H9 (cell line): ENCODE results near the gene NPFFR2. TPM values are rescaled to one million over a fixed set of nuclear protein-coding genes. Genes with fewer than 3 reads are reported as not detected.

Experiments used
- DNase-seq: peaks from one replicate; pipeline ENCODE4 v3.0.0-alpha.2; 2017
- H2AFZ ChIP-seq: one replicate; pipeline ENCODE4 v1.6.1; 2013; ENCODE audit warnings: mild to moderate bottlenecking, low read length, control low read depth, moderate library complexity
- H2AK5ac ChIP-seq: 2 replicates; pipeline ENCODE4 v1.6.1; 2013; ENCODE audit warnings: low read length, control low read depth, mixed read lengths; ENCODE audit not compliant: insufficient read length
- H2BK120ac ChIP-seq: one replicate; pipeline ENCODE4 v1.6.1; 2013; ENCODE audit warnings: low read depth, mild to moderate bottlenecking, low read length, control low read depth, inconsistent platforms; ENCODE audit not compliant: poor library complexity, severe bottlenecking
- H2BK12ac ChIP-seq: 2 replicates; pipeline ENCODE4 v1.6.1; 2013; ENCODE audit warnings: low read length, control low read depth, mixed read lengths, low read depth; ENCODE audit not compliant: insufficient read length
- H2BK15ac ChIP-seq: 2 replicates; pipeline ENCODE4 v1.6.1; 2013; ENCODE audit warnings: low read depth, low read length, control low read depth
- H2BK20ac ChIP-seq: one replicate; pipeline ENCODE4 v1.6.1; 2013; ENCODE audit warnings: low read depth, mild to moderate bottlenecking, low read length, control low read depth, inconsistent platforms; ENCODE audit not compliant: poor library complexity, severe bottlenecking
- H2BK5ac ChIP-seq: 2 replicates; pipeline ENCODE4 v1.6.1; 2013; ENCODE audit warnings: low read length, control low read depth, mixed read lengths; ENCODE audit not compliant: insufficient read length
- H3K14ac ChIP-seq: 2 replicates; pipeline ENCODE4 v1.6.1; 2013; ENCODE audit warnings: low read length, control low read depth; ENCODE audit not compliant: insufficient read depth
- H3K18ac ChIP-seq: 2 replicates; pipeline ENCODE4 v1.6.1; 2013; ENCODE audit warnings: low read depth, mild to moderate bottlenecking, mixed read lengths, low read length, control low read depth; ENCODE audit not compliant: insufficient read length
- H3K23ac ChIP-seq: 2 replicates; pipeline ENCODE4 v1.6.1; 2013; ENCODE audit warnings: low read length, control low read depth, mixed read lengths, low read depth; ENCODE audit not compliant: insufficient read length
- H3K23me2 ChIP-seq: 2 replicates; pipeline ENCODE4 v1.6.1; 2013; ENCODE audit warnings: low read depth, mild to moderate bottlenecking, mixed read lengths, low read length, control low read depth; ENCODE audit not compliant: insufficient read length, poor library complexity, severe bottlenecking
- H3K27ac ChIP-seq: 2 replicates; pipeline ENCODE4 v1.5.1; 2013; ENCODE audit warnings: low read length, control low read depth, mixed read lengths, low read depth; ENCODE audit not compliant: insufficient read length
- H3K27me3 ChIP-seq: 2 replicates; pipeline ENCODE4 v1.6.1; 2013; ENCODE audit warnings: low read length, control low read depth, inconsistent platforms; ENCODE audit not compliant: insufficient read depth
- H3K4ac ChIP-seq: 2 replicates; pipeline ENCODE4 v1.6.1; 2013; ENCODE audit warnings: low read depth, mild to moderate bottlenecking, control low read depth, inconsistent platforms, low read length, moderate library complexity
- H3K4me1 ChIP-seq: 2 replicates; pipeline ENCODE4 v1.6.1; 2013; ENCODE audit warnings: low read length, control low read depth, inconsistent platforms; ENCODE audit not compliant: insufficient read depth
- H3K4me2 ChIP-seq: 2 replicates; pipeline ENCODE4 v1.6.1; 2013; ENCODE audit warnings: low read length, control low read depth, mixed read lengths; ENCODE audit not compliant: insufficient read length, insufficient read depth
- H3K56ac ChIP-seq: 2 replicates; pipeline ENCODE4 v1.6.1; 2013; ENCODE audit warnings: low read depth, mild to moderate bottlenecking, mixed read lengths, low read length, control low read depth; ENCODE audit not compliant: insufficient read length
- H3K79me1 ChIP-seq: 2 replicates; pipeline ENCODE4 v1.6.1; 2013; ENCODE audit warnings: low read depth, mild to moderate bottlenecking, moderate library complexity, low read length, control low read depth, inconsistent platforms; ENCODE audit not compliant: insufficient read depth, poor library complexity, severe bottlenecking
- H3K79me2 ChIP-seq: 2 replicates; pipeline ENCODE4 v1.6.1; 2013; ENCODE audit warnings: low read length, control low read depth, inconsistent platforms; ENCODE audit not compliant: insufficient read depth
- H3K9ac ChIP-seq: 2 replicates; pipeline ENCODE4 v1.6.1; 2013; ENCODE audit warnings: low read length, control low read depth, mixed read lengths; ENCODE audit not compliant: insufficient read length; ENCODE audit errors: extremely low read depth
- H3K9me3 ChIP-seq: one replicate; pipeline ENCODE4 v1.6.1; 2013; ENCODE audit warnings: low read depth, low read length, inconsistent platforms; ENCODE audit not compliant: control insufficient read depth
- H3T11ph ChIP-seq: one replicate; pipeline ENCODE4 v1.6.1; 2013; ENCODE audit warnings: mild to moderate bottlenecking, low read length, control low read depth, inconsistent platforms
- H4K20me1 ChIP-seq: one replicate; pipeline ENCODE4 v1.6.1; 2013; ENCODE audit not compliant: control insufficient read depth, insufficient read length, insufficient read depth
- H4K5ac ChIP-seq: 2 replicates; pipeline ENCODE4 v1.6.1; 2013; ENCODE audit warnings: low read depth, mild to moderate bottlenecking, mixed read lengths, low read length, control low read depth; ENCODE audit not compliant: insufficient read length
- H4K8ac ChIP-seq: replicated peaks from 2 replicates; pipeline ENCODE4 v1.6.1; 2013; ENCODE audit warnings: low read length, control low read depth, mixed read lengths, low read depth; ENCODE audit not compliant: insufficient read length
- H4K91ac ChIP-seq: 2 replicates; pipeline ENCODE4 v1.6.1; 2013; ENCODE audit warnings: low read depth, mild to moderate bottlenecking, moderate library complexity, mixed read lengths, low read length, control low read depth; ENCODE audit not compliant: insufficient read length
- H3K27ac Mint-ChIP-seq, 3 experiments: 2 replicates in 2 of 3; 3 replicates in 1 of 3; pipeline ENCODE4 v1.8.0; 2020 to 2021; ENCODE audit warnings: mixed read lengths in 3 of 3, mild to moderate bottlenecking in 1 of 3, moderate library complexity in 1 of 3
- H3K27me3 Mint-ChIP-seq: 2 replicates; pipeline ENCODE4 v1.8.0; 2021; ENCODE audit warnings: low read depth, mild to moderate bottlenecking, moderate library complexity, mixed read lengths
- H3K36me3 Mint-ChIP-seq, 3 experiments: 2 replicates in 2 of 3; 3 replicates in 1 of 3; pipeline ENCODE4 v1.8.0; 2020 to 2021; ENCODE audit warnings: low read depth in 3 of 3, mixed read lengths in 3 of 3; ENCODE audit not compliant: insufficient read depth in 1 of 3
- H3K4me1 Mint-ChIP-seq, 2 experiments: 2 replicates each; pipeline ENCODE4 v1.8.0; 2020; ENCODE audit warnings: mixed read lengths in 2 of 2
- H3K4me3 Mint-ChIP-seq, 2 experiments: 2 replicates in 1 of 2; 3 replicates in 1 of 2; pipeline ENCODE4 v1.8.0; 2020 to 2021; ENCODE audit warnings: mild to moderate bottlenecking in 2 of 2, mixed read lengths in 2 of 2, moderate library complexity in 1 of 2
- H3K9me3 Mint-ChIP-seq, 2 experiments: 2 replicates in 1 of 2; 3 replicates in 1 of 2; pipeline ENCODE4 v1.8.0; 2020; ENCODE audit warnings: mild to moderate bottlenecking in 2 of 2, mixed read lengths in 2 of 2, moderate library complexity in 1 of 2
- total RNA-seq: library from RNA; stranded (reverse); gene quantifications from 2 replicates; pipeline ENCODE4 v1.2.1, GENCODE V29; 2021
- TF ChIP-seq, protein P1 (sequence below): fragments of 200-600 bp; sonication (generic); conservative IDR thresholded peaks from 3 replicates; pipeline ENCODE4 v1.8.0; 2021; ENCODE audit warnings: antibody characterized with exemption, mild to moderate bottlenecking

The NPFFR2 gene
- total RNA-seq, 1 experiment from 2014 or later = 7.3 TPM

GRCh38 chr4:72073816-72074215 lies 42.0 kb downstream of the NPFFR2 start:
- Histone ChIP-seq H3K23me2 (no peaks in the 10 kb centered on the region), H3K4me2 (no peak overlapping the region), H3K79me2 (no peaks in the 10 kb centered on the region), H3K4ac (no peak overlapping the region), H2BK15ac (no peak overlapping the region), H3K27ac (no peak overlapping the region), H2AK5ac (no peak overlapping the region), H3K9ac (no peak overlapping the region), H2BK120ac (no peak overlapping the region), H2BK5ac (no peak overlapping the region), H3K14ac (no peak overlapping the region), H4K20me1 (no peaks in the 10 kb centered on the region), H2BK20ac (no peak overlapping the region), H3K56ac (no peak overlapping the region), H4K5ac (no peak overlapping the region), H3K18ac (no peak overlapping the region), H3K23ac (no peak overlapping the region), H3K27me3 (no peaks in the 10 kb centered on the region), H4K8ac (no peak overlapping the region), H4K91ac (no peak overlapping the region), H3T11ph (no peak overlapping the region), H2AFZ (no peak overlapping the region), H2BK12ac (no peak overlapping the region), H3K4me1 (no peaks in the 10 kb centered on the region), H3K79me1 (no peaks in the 10 kb centered on the region), H3K9me3 (no peaks in the 10 kb centered on the region)
- H3K36me3 Mint-ChIP-seq = no peaks in the 10 kb centered on the region
- TF ChIP-seq, protein P1, sequence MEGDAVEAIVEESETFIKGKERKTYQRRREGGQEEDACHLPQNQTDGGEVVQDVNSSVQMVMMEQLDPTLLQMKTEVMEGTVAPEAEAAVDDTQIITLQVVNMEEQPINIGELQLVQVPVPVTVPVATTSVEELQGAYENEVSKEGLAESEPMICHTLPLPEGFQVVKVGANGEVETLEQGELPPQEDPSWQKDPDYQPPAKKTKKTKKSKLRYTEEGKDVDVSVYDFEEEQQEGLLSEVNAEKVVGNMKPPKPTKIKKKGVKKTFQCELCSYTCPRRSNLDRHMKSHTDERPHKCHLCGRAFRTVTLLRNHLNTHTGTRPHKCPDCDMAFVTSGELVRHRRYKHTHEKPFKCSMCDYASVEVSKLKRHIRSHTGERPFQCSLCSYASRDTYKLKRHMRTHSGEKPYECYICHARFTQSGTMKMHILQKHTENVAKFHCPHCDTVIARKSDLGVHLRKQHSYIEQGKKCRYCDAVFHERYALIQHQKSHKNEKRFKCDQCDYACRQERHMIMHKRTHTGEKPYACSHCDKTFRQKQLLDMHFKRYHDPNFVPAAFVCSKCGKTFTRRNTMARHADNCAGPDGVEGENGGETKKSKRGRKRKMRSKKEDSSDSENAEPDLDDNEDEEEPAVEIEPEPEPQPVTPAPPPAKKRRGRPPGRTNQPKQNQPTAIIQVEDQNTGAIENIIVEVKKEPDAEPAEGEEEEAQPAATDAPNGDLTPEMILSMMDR = no peak
- no peaks in the 10 kb centered on the region for H3K27me3 Mint-ChIP-seq
- no peak overlapping the region for H3K4me3 Mint-ChIP-seq
- H3K27ac Mint-ChIP-seq = no peak overlapping the region
- peaks cover 0 to 2% of the 10 kb centered on the region in 2 experiments; a peak in 1 of 4 replicates for H3K4me1 Mint-ChIP-seq
- H3K9me3 Mint-ChIP-seq = no peaks in the 10 kb centered on the region
- no peak for DNase-seq
